ENCODE results near the gene ERG. TPM values are rescaled to one million over a fixed set of nuclear protein-coding genes. Genes with fewer than 3 reads are reported as not detected.

The ERG gene
- total and polyA plus RNA-seq, 2 of the 13 experiments (the other 11 are each of a cell fraction or from before 2014, with no cell fraction given), result not detected

DNA sequence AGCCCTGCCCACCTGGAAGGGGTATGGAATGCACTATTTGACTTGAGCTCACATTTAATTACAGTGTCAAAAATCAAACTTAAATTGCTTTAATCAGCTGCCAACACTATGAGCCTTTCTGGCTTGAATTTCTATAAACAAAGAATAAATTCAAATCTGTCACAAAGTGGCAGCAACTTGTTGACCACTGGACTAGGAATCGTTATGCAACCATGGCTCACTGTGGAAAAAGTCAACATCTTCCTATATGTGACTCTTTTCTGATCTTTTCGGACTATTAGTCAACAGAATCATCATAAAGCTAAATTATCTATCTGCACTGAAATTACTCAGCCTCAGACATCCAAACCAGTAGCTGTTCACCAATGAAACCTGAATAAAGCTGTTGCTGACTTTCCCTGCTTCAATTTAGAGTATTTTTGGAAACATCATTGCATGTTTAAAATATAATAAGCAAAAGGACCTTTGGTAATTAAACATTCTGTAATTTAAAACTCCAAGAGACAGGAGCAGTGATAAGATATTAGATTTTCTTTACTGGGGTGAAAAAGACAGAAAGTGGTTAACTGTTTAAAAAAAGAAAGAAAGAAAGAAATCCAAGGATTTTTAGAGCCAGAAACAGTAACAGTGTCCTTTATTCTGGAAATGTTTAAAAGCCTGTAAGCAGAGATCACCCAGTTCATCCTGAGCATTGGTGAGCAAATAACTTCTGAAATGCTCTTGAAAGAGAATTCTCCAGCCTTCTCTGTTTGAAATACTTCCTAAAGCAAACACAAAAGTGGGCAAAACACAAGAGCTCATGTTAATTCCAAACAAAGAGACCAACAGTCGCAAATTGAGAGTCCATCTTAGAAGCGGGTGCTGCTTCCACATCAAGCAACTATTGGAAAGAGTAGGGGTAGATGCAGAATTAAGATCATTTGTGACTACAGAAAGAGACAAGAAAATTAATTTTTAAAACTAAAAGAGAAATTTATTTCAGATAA is 26.2 kb upstream of the ERG start (continued):
- TF ChIP-seq, protein P1, sequence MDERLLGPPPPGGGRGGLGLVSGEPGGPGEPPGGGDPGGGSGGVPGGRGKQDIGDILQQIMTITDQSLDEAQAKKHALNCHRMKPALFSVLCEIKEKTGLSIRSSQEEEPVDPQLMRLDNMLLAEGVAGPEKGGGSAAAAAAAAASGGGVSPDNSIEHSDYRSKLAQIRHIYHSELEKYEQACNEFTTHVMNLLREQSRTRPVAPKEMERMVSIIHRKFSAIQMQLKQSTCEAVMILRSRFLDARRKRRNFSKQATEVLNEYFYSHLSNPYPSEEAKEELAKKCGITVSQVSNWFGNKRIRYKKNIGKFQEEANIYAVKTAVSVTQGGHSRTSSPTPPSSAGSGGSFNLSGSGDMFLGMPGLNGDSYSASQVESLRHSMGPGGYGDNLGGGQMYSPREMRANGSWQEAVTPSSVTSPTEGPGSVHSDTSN (CRISPR knock-in tag; IDR thresholded peaks at IDR 0.05), result no peak
- TF ChIP-seq NR1H2 (CRISPR knock-in tag; IDR thresholded peaks at IDR 0.05; ENCODE audit: borderline replicate concordance, low read depth) (no peak), ZNF547 (CRISPR knock-in tag; IDR thresholded peaks at IDR 0.05) (no peak), ZNF678 (CRISPR knock-in tag; IDR thresholded peaks at IDR 0.05) (no peak), KDM5A (IDR thresholded peaks at IDR 0.05; ENCODE audit: borderline replicate concordance, low read length) (no peak), ZFP37 (CRISPR knock-in tag; IDR thresholded peaks at IDR 0.05; ENCODE audit: borderline replicate concordance) (no peak), REL (CRISPR knock-in tag; conservative IDR thresholded peaks at IDR 0.05) (no peak), MED13 (CRISPR knock-in tag; IDR thresholded peaks at IDR 0.05) (no peak), ZNF777 (CRISPR knock-in tag; IDR thresholded peaks at IDR 0.05) (no peak), U2AF2 (IDR thresholded peaks at IDR 0.05; ENCODE audit: low read depth, low read length) (no peak), SRY (CRISPR knock-in tag; IDR thresholded peaks at IDR 0.05) (no peak), CEBPB (IDR thresholded peaks at IDR 0.05; ENCODE audit: borderline replicate concordance, low read depth, low read length) (peak; percentile 81; the same call in 1 of the 2 replicates), PPARG (CRISPR knock-in tag; conservative IDR thresholded peaks at IDR 0.05) (peak; percentile 80), ZNF12 (CRISPR knock-in tag; IDR thresholded peaks at IDR 0.05) (no peak), NKX3-1 (CRISPR knock-in tag; IDR thresholded peaks at IDR 0.05) (no peak), GABPA (IDR thresholded peaks at IDR 0.05; ENCODE audit: low read depth, low read length) (no peak), GABPA (CRISPR knock-in tag; IDR thresholded peaks at IDR 0.05; ENCODE audit: low read depth) (no peak), SP5 (CRISPR knock-in tag; IDR thresholded peaks at IDR 0.05; ENCODE audit: borderline replicate concordance, low read depth) (0 out of 2 replicates have a peak, but pooled peaks have one; percentile 11)
- TF ChIP-seq, protein P2, sequence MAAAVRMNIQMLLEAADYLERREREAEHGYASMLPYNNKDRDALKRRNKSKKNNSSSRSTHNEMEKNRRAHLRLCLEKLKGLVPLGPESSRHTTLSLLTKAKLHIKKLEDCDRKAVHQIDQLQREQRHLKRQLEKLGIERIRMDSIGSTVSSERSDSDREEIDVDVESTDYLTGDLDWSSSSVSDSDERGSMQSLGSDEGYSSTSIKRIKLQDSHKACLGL (CRISPR knock-in tag; IDR thresholded peaks at IDR 0.05), result no peak
- TF ChIP-seq, protein P3, sequence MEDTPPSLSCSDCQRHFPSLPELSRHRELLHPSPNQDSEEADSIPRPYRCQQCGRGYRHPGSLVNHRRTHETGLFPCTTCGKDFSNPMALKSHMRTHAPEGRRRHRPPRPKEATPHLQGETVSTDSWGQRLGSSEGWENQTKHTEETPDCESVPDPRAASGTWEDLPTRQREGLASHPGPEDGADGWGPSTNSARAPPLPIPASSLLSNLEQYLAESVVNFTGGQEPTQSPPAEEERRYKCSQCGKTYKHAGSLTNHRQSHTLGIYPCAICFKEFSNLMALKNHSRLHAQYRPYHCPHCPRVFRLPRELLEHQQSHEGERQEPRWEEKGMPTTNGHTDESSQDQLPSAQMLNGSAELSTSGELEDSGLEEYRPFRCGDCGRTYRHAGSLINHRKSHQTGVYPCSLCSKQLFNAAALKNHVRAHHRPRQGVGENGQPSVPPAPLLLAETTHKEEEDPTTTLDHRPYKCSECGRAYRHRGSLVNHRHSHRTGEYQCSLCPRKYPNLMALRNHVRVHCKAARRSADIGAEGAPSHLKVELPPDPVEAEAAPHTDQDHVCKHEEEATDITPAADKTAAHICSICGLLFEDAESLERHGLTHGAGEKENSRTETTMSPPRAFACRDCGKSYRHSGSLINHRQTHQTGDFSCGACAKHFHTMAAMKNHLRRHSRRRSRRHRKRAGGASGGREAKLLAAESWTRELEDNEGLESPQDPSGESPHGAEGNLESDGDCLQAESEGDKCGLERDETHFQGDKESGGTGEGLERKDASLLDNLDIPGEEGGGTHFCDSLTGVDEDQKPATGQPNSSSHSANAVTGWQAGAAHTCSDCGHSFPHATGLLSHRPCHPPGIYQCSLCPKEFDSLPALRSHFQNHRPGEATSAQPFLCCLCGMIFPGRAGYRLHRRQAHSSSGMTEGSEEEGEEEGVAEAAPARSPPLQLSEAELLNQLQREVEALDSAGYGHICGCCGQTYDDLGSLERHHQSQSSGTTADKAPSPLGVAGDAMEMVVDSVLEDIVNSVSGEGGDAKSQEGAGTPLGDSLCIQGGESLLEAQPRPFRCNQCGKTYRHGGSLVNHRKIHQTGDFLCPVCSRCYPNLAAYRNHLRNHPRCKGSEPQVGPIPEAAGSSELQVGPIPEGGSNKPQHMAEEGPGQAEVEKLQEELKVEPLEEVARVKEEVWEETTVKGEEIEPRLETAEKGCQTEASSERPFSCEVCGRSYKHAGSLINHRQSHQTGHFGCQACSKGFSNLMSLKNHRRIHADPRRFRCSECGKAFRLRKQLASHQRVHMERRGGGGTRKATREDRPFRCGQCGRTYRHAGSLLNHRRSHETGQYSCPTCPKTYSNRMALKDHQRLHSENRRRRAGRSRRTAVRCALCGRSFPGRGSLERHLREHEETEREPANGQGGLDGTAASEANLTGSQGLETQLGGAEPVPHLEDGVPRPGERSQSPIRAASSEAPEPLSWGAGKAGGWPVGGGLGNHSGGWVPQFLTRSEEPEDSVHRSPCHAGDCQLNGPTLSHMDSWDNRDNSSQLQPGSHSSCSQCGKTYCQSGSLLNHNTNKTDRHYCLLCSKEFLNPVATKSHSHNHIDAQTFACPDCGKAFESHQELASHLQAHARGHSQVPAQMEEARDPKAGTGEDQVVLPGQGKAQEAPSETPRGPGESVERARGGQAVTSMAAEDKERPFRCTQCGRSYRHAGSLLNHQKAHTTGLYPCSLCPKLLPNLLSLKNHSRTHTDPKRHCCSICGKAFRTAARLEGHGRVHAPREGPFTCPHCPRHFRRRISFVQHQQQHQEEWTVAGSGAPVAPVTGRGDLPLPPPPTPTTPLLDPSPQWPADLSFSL (CRISPR knock-in tag; IDR thresholded peaks at IDR 0.05), result no peak
- TF ChIP-seq, protein P4, sequence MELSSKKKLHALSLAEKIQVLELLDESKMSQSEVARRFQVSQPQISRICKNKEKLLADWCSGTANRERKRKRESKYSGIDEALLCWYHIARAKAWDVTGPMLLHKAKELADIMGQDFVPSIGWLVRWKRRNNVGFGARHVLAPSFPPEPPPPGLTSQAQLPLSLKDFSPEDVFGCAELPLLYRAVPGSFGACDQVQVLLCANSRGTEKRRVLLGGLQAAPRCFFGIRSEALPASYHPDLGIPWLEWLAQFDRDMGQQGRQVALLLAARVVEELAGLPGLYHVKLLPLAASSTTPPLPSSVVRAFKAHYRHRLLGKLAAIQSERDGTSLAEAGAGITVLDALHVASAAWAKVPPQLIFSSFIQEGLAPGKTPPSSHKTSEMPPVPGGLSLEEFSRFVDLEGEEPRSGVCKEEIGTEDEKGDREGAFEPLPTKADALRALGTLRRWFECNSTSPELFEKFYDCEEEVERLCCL (CRISPR knock-in tag; IDR thresholded peaks at IDR 0.05; ENCODE audit: borderline replicate concordance), result no peak

Data from HepG2 (cell line).